Activated CD4-positive, alpha-beta T cell treated with anti-CD3 and anti-CD28 coated beads, Interleukin-2, amount 50 U/mL, for 48 hours (primary cell): Measurements from ENCODE around the gene MBD6.

Experiments used
- DNase-seq, 2 experiments: peaks; one replicate each; pipeline ENCODE4 v3.0.0-alpha.2; 2020

The MBD6 gene

DNA sequence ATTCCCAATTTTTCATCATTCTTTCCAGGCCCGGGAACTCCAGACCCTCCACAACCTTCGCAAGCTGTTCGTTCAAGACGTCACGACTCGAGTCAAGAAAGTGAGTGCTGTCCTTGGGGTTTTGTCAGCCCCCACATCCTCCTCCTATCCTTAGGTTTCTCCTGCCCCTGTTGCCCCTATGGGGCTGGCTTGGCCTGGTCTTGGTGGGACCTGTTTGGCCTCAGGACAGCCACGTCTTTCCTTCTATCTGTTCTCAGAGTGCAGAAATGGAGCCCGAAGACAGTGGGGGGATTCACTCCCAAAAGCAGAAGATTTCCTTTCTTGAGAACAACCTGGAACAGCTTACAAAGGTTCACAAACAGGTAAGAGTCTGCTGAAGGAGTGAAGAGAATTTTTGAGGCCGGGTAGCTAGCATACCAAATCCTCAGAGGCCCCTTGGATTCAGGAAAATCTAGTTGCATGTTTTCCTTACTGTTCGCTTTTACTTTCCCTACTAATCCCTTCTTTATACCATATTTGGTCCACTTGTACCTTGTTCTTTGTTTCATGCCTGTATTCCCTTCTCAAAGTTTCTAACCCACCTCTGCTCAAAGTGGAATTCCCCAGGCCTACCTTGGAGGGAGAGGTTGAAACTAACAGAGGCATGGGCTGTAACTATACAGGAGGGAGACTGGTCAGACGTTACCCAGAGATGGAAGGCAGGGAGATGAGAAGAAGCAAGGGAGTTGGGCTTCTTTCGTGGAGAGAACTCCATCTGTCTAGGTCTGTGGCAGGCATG is 55.5 kb downstream of the MBD6 start:
- DNase-seq = no peak

DNA sequence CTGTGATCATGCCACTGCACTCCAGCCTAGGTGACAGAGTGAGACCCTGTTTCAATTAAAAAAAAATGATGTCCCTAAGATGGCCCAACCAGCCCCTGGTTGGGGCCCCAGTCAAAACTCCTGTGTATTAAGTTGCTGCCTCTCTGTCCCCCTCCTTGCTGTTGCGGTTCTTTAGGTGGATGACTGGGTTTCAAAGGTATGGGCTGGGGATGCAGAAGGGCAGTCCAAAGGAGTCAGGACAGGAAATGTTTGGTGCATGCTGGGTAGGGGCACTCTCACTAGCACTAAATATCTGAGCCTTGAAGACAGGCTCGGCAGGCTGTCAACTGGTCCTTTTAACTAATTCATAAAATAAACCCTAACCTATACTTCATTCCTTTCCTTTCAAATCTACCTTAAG is 56.4 kb downstream of the MBD6 start:
- DNase-seq = no peak
